Stimulated activated CD8-positive, alpha-beta memory T cell treated with anti-CD3 and anti-CD28 coated beads, Interleukin-15, amount 100 ng/mL, for 4 hours (primary cell): ENCODE data around the gene ALG3.
"Not testable (repeated sequence)": the region's sequence is repeated elsewhere in the genome, so short reads cannot be mapped to it uniquely, and the experiment has no call there.

Experiments used
- DNase-seq, 2 donors: peaks; one replicate each; pipeline ENCODE4 v3.0.0-alpha.2; 2020; ENCODE audit warnings: low read depth in 2 of 2

The ALG3 gene

DNA sequence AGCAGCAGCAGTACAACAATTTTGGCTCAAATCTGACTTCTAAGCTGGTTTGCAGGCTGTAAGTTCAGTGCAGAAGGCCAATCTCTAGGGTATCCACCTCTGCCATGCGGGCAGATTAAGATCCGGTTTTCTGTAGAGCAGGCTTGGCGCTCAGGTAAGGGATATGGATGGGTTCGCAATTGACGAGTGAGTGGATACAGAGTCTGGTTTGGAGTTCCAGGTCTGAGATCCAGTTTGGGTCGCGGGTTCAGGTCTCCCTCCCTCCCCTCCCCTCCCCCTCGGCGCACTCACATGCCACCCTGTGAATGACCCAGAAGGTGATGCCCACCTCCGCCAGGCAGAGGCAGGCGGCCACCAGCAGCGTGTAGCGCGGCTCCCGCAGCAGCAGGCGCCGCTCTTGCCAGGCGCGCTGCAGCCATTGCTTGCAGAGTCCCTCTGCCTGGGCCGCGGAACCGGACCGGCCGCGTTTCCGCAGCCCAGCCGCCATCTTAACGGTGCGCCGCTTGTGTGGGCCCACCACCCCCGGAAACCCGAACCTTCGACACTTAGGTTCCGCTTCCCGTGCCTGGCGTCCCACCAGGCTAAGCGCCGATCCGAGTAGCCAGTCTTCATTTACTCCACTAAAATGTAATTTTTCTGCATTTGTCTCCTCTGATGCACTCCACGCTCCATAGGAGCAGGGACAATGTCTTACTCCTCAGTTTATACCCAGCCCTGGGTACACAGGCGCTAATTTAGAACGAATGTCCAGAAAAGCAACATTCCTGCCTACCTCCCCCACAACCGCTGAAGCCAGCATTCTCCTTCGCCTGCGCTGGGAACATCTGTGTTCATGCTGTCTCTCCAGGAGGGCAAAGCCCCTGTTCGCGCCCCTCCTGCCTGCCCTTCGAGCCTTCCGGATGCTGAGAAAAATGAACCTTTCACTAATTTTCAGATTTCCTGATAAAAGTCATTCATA is at the start of gene ALG3:
ALG3 (minus strand) TSS at position 509 of the 958 bp plus-strand sequence; CDS start at position 487, 22 bp downstream.
- DNase-seq, result peak; percentile 76

GRCh38 chr3:184296616-184297015 is 47.9 kb upstream of the ALG3 start:
- no peak for DNase-seq

DNA sequence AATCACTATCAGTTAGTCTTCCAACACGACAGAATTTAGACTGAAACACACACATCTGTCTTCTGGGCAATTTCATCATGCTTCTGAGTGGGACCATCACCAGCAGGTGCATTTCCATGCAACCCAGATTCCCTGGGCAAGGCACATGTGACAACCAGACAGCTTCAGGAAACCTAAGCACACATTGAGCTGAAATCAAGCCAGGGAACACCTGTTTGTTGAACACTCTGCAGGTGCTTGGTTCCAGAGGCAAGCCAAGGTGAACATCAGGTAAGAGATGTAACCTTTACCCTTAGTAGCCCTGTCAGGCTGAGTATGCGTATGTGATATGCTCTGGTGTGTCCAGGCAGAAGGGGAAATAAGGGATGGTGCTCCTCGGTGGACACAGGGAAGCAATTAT is 47.0 kb upstream of the ALG3 start:
- no peak for DNase-seq

- no peak for DNase-seq
Measured at GRCh38 chr3:184291738-184292445, 43.1 kb upstream of the ALG3 start.

- DNase-seq, result no peak
Measured at GRCh38 chr3:184291044-184291737, 42.4 kb upstream of the ALG3 start.

- DNase-seq, result no peak
Measured at GRCh38 chr3:184290331-184290730, 41.6 kb upstream of the ALG3 start.

- DNase-seq, result peak; percentile 22 to 24
Measured at GRCh38 chr3:184289426-184289938, 40.7 kb upstream of the ALG3 start.

DNA sequence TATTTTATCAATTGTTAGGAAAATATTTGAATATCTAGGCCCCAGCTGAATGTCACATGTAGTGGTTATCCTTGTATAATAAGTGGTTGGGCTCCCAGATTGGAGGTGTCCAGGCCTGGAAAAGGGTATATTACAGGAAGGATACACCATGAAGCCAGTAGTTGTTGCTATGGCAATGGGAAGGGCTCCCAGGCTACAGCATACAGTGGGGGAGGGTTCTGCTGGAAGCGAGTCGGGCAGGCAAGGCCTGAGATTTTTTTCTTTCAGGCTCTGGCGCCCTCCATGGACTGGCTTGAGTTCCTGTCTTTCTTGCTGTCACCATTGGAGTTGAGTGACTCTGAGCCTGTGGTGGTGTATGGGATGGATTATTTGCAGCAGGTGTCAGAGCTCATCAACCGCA is 35.9 kb upstream of the ALG3 start:
- no peak for DNase-seq

DNA sequence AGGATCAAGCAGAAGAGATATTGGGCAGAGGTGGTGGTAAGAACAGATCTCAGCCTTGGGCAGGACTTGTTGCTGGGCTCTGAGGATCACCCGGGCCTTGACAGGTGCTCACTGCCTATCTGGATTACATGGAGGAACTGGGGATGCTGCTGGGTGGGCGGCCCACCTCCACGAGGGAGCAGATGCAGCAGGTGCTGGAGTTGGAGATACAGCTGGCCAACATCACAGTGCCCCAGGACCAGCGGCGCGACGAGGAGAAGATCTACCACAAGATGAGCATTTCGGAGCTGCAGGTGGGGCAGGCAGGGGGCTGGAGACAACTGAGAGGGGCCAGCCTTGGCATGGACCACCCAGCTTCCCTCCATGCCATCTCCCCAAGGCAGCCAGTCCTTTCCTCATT is 34.9 kb upstream of the ALG3 start:
- DNase-seq, result no peak

GRCh38 chr3:184282941-184283340 is 34.2 kb upstream of the ALG3 start:
- no peak for DNase-seq

GRCh38 chr3:184277366-184277765 is 28.6 kb upstream of the ALG3 start:
- no peak for DNase-seq

GRCh38 chr3:184275961-184276910 is 27.5 kb upstream of the ALG3 start, which contains the start of gene ECE2:
Gene ECE2 (plus strand): TSS chr3:184276022. CDS start chr3:184276154, 132 bp downstream.
- DNase-seq, result no peak

- DNase-seq, result no peak
Measured at GRCh38 chr3:184275381-184275701, 26.6 kb upstream of the ALG3 start.

- DNase-seq, result no peak
Measured at GRCh38 chr3:184272269-184272668, 23.5 kb upstream of the ALG3 start.

DNA sequence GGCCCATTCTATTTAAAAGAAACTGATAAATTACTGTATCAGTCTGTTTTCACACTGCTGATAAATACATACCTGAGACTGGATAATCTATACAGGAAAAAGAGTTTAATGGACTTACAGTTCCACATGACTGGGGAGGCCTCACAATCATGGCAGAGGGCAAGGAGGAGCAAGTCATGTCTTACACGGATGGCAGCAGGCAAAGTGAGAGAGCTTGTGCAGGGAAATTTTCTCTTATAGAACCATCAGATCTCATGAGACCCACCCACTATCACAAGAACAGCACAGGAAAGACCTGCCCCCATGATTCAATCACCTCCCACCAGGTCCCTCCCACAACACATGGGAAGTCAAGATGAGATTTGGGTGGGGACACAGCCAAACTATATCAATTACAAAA is 18.5 kb upstream of the ALG3 start:
- not testable (repeated sequence) for DNase-seq

- DNase-seq, result no peak
Measured at GRCh38 chr3:184262764-184263179, 14.0 kb upstream of the ALG3 start.

- no peak for DNase-seq
Measured at GRCh38 chr3:184261854-184262763, 13.3 kb upstream of the ALG3 start.

DNA sequence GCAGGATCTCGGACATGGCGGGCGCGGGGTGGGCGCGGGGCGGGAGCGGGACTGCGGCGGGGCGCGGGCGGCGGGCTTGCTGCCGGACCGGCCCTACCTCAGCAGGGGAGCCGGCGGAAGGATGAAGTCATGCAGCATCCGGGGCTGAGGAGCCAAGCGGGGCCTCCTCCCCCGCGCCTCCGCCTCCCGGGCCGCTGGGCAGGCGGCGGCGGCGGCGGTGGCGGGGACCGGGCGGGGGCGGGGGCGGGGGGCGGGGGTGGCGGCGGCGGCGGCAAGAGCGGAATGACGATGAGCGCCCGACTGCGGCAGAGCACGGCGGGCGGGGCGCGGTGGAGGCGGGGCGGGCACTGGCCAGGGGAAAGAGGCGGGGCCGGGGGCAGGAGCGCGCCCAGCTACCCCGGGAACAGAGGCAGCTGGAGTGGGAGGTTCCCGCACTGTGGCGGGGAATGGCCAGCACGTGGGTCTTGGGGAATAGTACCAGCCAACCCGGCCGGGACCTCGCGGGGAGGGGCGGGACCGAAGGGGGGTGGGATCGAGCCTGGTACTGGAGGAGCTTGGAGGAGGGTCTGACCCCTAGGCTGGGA is 12.6 kb upstream of the ALG3 start, which contains the start of gene CAMK2N2:
CAMK2N2 (minus strand) TSS at position 284 of the 584 bp plus-strand sequence; CDS start at position 16, 268 bp downstream.
- DNase-seq, result peak in 1 of 2 donors; percentile 43

GRCh38 chr3:184260724-184261269 is 12.0 kb upstream of the ALG3 start:
- no peak for DNase-seq
